Measurements from ENCODE around the gene CRACDL.

CRACDL gene

GRCh38 chr2:98800330-98801064 is 135.5 kb downstream of the CRACDL start:
- DNase-seq = no peak

GRCh38 chr2:98799375-98800329 is 136.4 kb downstream of the CRACDL start:
- DNase-seq = no peak

GRCh38 chr2:98796775-98797544 is 139.1 kb downstream of the CRACDL start:
- no peak for DNase-seq

GRCh38 chr2:98795891-98796676 is 139.9 kb downstream of the CRACDL start:
- DNase-seq = no peak

- DNase-seq = no peak
Observed at GRCh38 chr2:98793897-98794830, 141.9 kb downstream of the CRACDL start.

GRCh38 chr2:98793275-98793674 is 142.8 kb downstream of the CRACDL start:
- DNase-seq = no peak

GRCh38 chr2:98790221-98790620 is 145.8 kb downstream of the CRACDL start:
- DNase-seq = no peak

GRCh38 chr2:98787700-98788099 is 148.3 kb downstream of the CRACDL start:
- DNase-seq = no peak

GRCh38 chr2:98786179-98786578 is 149.8 kb downstream of the CRACDL start:
- DNase-seq = no peak

GRCh38 chr2:98782570-98782969 is 153.5 kb downstream of the CRACDL start:
- DNase-seq = no peak

- DNase-seq = no peak
Observed at GRCh38 chr2:98781822-98782221, 154.2 kb downstream of the CRACDL start.

- DNase-seq = no peak
Observed at GRCh38 chr2:98778741-98779483, 157.1 kb downstream of the CRACDL start.

GRCh38 chr2:98778151-98778550 is 157.9 kb downstream of the CRACDL start:
- no peak for DNase-seq

- DNase-seq = no peak
Observed at GRCh38 chr2:98777710-98778109, 158.3 kb downstream of the CRACDL start.

GRCh38 chr2:98777076-98777475 is 158.9 kb downstream of the CRACDL start:
- no peak for DNase-seq

- DNase-seq = no peak
Observed at GRCh38 chr2:98776136-98776535, 159.9 kb downstream of the CRACDL start.

GRCh38 chr2:98775146-98775986 is 160.7 kb downstream of the CRACDL start:
- DNase-seq = no peak

- DNase-seq = no peak
Observed at GRCh38 chr2:98773907-98774306, 162.1 kb downstream of the CRACDL start.

GRCh38 chr2:98773169-98773568 is 162.9 kb downstream of the CRACDL start:
- DNase-seq = no peak

Data from activated CD4-positive, alpha-beta T cell treated with anti-CD3 and anti-CD28 coated beads, Interleukin-2, amount 50 U/mL, for 4 hours (primary cell).